IMR-90 (cell line): Measurements from ENCODE around the gene SNRPA1. TPM values are rescaled to one million over a fixed set of nuclear protein-coding genes. Genes with fewer than 3 reads are reported as not detected.

Experiments
- ATAC-seq: fragments of 200-7000 bp; cut with Tn5 transposase; 2 replicates; pipeline ENCODE4 v1.9.1; 2020; ENCODE audit warnings: low read depth, mild to moderate bottlenecking, moderate library complexity
- BruUV-seq: library from RNA; stranded (reverse); fragments of 400-500 nt; replicated peaks from 2 replicates; lab custom pipeline; 2021; lab: Mats Ljungman, UMichigan
- CTCF ChIA-PET: fragments of 300-600 bp; formaldehyde crosslinking; extraction: SDS; loops from one replicate; lab custom pipeline; 2021; ENCODE audit warnings: antibody characterized with exemption; lab: Yijun Ruan, JAX
- POLR2A ChIA-PET: fragments of 300-600 bp; sonication (Branson Sonifier 250); formaldehyde crosslinking; loops from one replicate; lab custom pipeline; 2022; ENCODE audit warnings: antibody characterized with exemption; ENCODE audit not compliant: unreplicated experiment; lab: Charles Lee
- DNase-seq: peaks from one replicate; pipeline ENCODE4 v3.0.0; 2013
- H2AFZ ChIP-seq: replicated peaks from 2 replicates; pipeline ENCODE3; 2013; ENCODE audit warnings: low read length, mild to moderate bottlenecking; ENCODE audit not compliant: poor library complexity
- H2AK5ac ChIP-seq: 2 replicates; pipeline ENCODE4 v1.6.1; 2013; ENCODE audit warnings: low read depth, low read length, inconsistent platforms
- H2AK9ac ChIP-seq: replicated peaks from 2 replicates; pipeline ENCODE3; 2013; ENCODE audit warnings: mild to moderate bottlenecking, low read depth, low read length, moderate library complexity; ENCODE audit not compliant: poor library complexity
- H2BK120ac ChIP-seq: 2 replicates; pipeline ENCODE4 v1.6.1; 2013; ENCODE audit warnings: low read depth, low read length, inconsistent platforms
- H2BK15ac ChIP-seq: 3 replicates; pipeline ENCODE4 v1.6.1; 2013; ENCODE audit warnings: low read depth, low read length, inconsistent platforms
- H2BK20ac ChIP-seq: 2 replicates; pipeline ENCODE4 v1.6.1; 2013; ENCODE audit warnings: low read depth, mild to moderate bottlenecking, inconsistent platforms, low read length, moderate library complexity
- H2BK5ac ChIP-seq: 2 replicates; pipeline ENCODE4 v1.6.1; 2013; ENCODE audit warnings: mild to moderate bottlenecking, low read depth, low read length, inconsistent platforms; ENCODE audit not compliant: poor library complexity, severe bottlenecking
- H3K14ac ChIP-seq: replicated peaks from 2 replicates; pipeline ENCODE4 v1.6.1; 2013; ENCODE audit warnings: low read depth, low read length, inconsistent platforms
- H3K18ac ChIP-seq: 2 replicates; pipeline ENCODE4 v1.6.1; 2013; ENCODE audit warnings: low read depth, low read length, control low read depth
- H3K23ac ChIP-seq: 2 replicates; pipeline ENCODE4 v1.6.1; 2013; ENCODE audit warnings: low read depth, low read length, inconsistent platforms
- H3K27ac ChIP-seq: 2 replicates; pipeline ENCODE4 v1.5.1; 2013; ENCODE audit warnings: mild to moderate bottlenecking, control low read depth, low read length; ENCODE audit not compliant: insufficient read depth
- H3K27me3 ChIP-seq: 2 replicates; pipeline ENCODE4 v1.6.1; 2013; ENCODE audit warnings: low read length; ENCODE audit not compliant: control insufficient read depth, insufficient read depth
- H3K36me3 ChIP-seq: 2 replicates; pipeline ENCODE4 v1.6.1; 2013; ENCODE audit warnings: low read length, mixed read lengths; ENCODE audit not compliant: control insufficient read depth, insufficient read depth
- H3K4ac ChIP-seq: 2 replicates; pipeline ENCODE4 v1.6.1; 2013; ENCODE audit warnings: low read depth, low read length, inconsistent platforms
- H3K4me1 ChIP-seq: 2 replicates; pipeline ENCODE4 v1.6.1; 2013; ENCODE audit warnings: low read length, mixed read lengths; ENCODE audit not compliant: control insufficient read depth, insufficient read depth
- H3K4me2 ChIP-seq: 2 replicates; pipeline ENCODE4 v1.6.1; 2013; ENCODE audit warnings: low read depth, mild to moderate bottlenecking, control low read depth, low read length, moderate library complexity
- H3K4me3 ChIP-seq: 2 replicates; pipeline ENCODE4 v1.5.1; 2013; ENCODE audit warnings: low read depth, mild to moderate bottlenecking, control low read depth, low read length, moderate library complexity; ENCODE audit not compliant: insufficient read depth
- H3K56ac ChIP-seq: 2 replicates; pipeline ENCODE4 v1.6.1; 2013; ENCODE audit warnings: low read length, inconsistent platforms; ENCODE audit not compliant: insufficient read depth; ENCODE audit errors: extremely low read depth
- H3K79me1 ChIP-seq, 2 experiments: 2 replicates each; pipeline ENCODE4 v1.6.1; 2013; ENCODE audit warnings: low read length in 2 of 2, inconsistent platforms in 1 of 2, low read depth in 1 of 2
- H3K9ac ChIP-seq: 2 replicates; pipeline ENCODE4 v1.6.1; 2013; ENCODE audit warnings: low read depth, low read length, control low read depth
- H3K9me1 ChIP-seq: 2 replicates; pipeline ENCODE4 v1.6.1; 2013; ENCODE audit warnings: low read length, inconsistent platforms; ENCODE audit not compliant: insufficient read depth
- H3K9me3 ChIP-seq: 2 replicates; pipeline ENCODE4 v1.6.1; 2013; ENCODE audit warnings: low read length; ENCODE audit not compliant: control insufficient read depth, insufficient read depth
- H4K20me1 ChIP-seq: 2 replicates; pipeline ENCODE4 v1.6.1; 2013; ENCODE audit warnings: low read length, inconsistent platforms; ENCODE audit not compliant: insufficient read depth
- H4K5ac ChIP-seq: 2 replicates; pipeline ENCODE4 v1.6.1; 2013; ENCODE audit warnings: mild to moderate bottlenecking, low read depth, low read length, control low read depth
- H4K8ac ChIP-seq, 2 experiments: 2 replicates each; pipeline ENCODE4 v1.6.1; 2013; ENCODE audit warnings: low read depth in 2 of 2, low read length in 2 of 2, control low read depth in 1 of 2, inconsistent platforms in 1 of 2
- H4K91ac ChIP-seq: 2 replicates; pipeline ENCODE4 v1.6.1; 2013; ENCODE audit warnings: low read depth, low read length, inconsistent platforms; ENCODE audit not compliant: insufficient read depth
- BHLHE40 ChIP-seq: fragments of 150-350 bp; IDR thresholded peaks from 2 replicates; pipeline ENCODE4 v1.6.1; 2016; ENCODE audit warnings: mild to moderate bottlenecking, low read depth, low read length
- CHD1 ChIP-seq: IDR thresholded peaks from 2 replicates; pipeline ENCODE4 v1.6.1; 2012; ENCODE audit warnings: low read depth, low read length, improper control_type of control experiment
- FOS ChIP-seq: fragments of 150-350 bp; IDR thresholded peaks from 2 replicates; pipeline ENCODE4 v1.6.1; 2016; ENCODE audit warnings: low read depth, low read length
- MAFK ChIP-seq: IDR thresholded peaks from 2 replicates; pipeline ENCODE4 v1.6.1; 2012; ENCODE audit warnings: low read depth, low read length, improper control_type of control experiment
- NFE2L2 ChIP-seq: fragments of 150-350 bp; IDR thresholded peaks from 2 replicates; pipeline ENCODE4 v1.6.1; 2016; ENCODE audit warnings: low read depth, mild to moderate bottlenecking, low read length
- USF2 ChIP-seq: fragments of 150-350 bp; IDR thresholded peaks from 2 replicates; pipeline ENCODE4 v1.6.1; 2017; ENCODE audit warnings: mild to moderate bottlenecking, antibody characterized with exemption, low read length, low read depth
- WGBS, 2 experiments: methylation state at CpG; one replicate each; pipeline versions ENCODE4 v1.1.5 to v1.1.7; 2013; ENCODE audit warnings: missing lambda C conversion rate in 2 of 2; ENCODE audit not compliant: insufficient read length in 1 of 2; ENCODE audit errors: extremely low coverage in 2 of 2; 5-methylcytosine and 5-hydroxymethylcytosine counted together
- dilution Hi-C: fragments of 300-500 bp; cut with HindIII; formaldehyde crosslinking; loops from one replicate; pipeline ENCODE4 v1.14.3; 2018; ENCODE audit warnings: low sequenced_read_pairs; ENCODE audit not compliant: unreplicated experiment
- in situ Hi-C: fragments of 300-500 bp; cut with MboI; formaldehyde crosslinking; loops from 3 replicates; pipeline ENCODE4 v1.14.3; 2019; ENCODE audit warnings: low sequenced_read_pairs, inconsistent platforms, mixed read lengths
- intact Hi-C: fragments of 100-400 bp; cut with micrococcal nuclease; formaldehyde crosslinking; loops from 2 replicates; pipeline ENCODE4 v1.10.0; 2022
- polyA plus RNA-seq, 3 experiments: library from polyadenylated mRNA; depleted of rRNA; stranded (reverse); fragments of >200 nt; gene quantifications; 2 replicates each; pipeline ENCODE4 v1.2.3, GENCODE V29; 2012; ENCODE audit warnings: low replicate concordance in 1 of 3
- total RNA-seq: library from RNA; depleted of rRNA; stranded (reverse); fragments of >200 nt; gene quantifications from 2 replicates; pipeline ENCODE4 v1.2.3, GENCODE V29; 2012

SNRPA1 gene
- total and polyA plus RNA-seq, 2 of the 4 experiments (the other 2 are of a cell fraction): 37.1 to 79.9 TPM

DNA sequence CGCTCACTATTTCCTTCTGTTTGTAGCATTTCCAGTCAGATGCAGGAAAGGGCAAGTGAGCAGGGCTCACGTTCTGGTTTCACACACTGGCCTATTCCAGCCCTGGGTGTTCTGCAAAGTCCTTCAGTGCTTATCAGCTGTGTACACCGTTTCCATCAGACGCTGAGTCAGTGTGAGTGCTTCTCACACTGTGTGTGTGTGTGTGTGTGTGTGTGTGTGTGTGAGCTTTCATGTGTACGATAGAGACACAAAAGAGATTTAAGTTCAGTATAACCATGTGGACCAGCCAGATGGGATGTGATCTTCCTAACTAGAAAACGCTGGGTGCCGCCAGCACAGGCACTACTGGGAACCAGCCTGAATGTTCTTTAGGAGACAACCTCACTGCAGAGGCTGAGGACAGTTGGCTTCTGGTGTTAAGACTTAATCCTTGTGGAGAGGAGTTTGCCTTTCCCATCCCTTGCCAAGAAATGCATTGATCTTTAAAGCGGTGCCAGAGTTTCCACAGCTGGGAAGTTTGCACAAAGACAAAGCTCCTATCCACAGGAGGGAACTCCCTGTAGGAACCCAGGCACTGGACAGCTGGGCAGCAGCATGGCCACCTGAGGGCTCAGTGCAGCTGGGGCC, 39.3 kb downstream of the SNRPA1 start:
- Histone ChIP-seq H3K36me3 (no peaks in the 10 kb centered on the region), H2BK20ac (peak overlapping the region; percentile 5; the same call in 1 of the 2 replicates), H2BK120ac (peak overlapping the region; percentile 65; the same call in 1 of the 2 replicates), H4K5ac (peak overlapping the region; percentile 0; the same call in 1 of the 2 replicates), H3K9me3 (no peaks in the 10 kb centered on the region), H3K18ac (peak overlapping the region; percentile 2), H2BK5ac (no peak overlapping the region), H4K91ac (peak overlapping the region; percentile 12; the same call in 1 of the 2 replicates), H2AK9ac (peak overlapping the region; percentile 38), H3K27ac (peak overlapping the region; percentile 6; the same call in 1 of the 2 replicates), H3K27me3 (no peaks in the 10 kb centered on the region), H3K4ac (no peak overlapping the region), H3K9me1 (no peaks in the 10 kb centered on the region), H3K4me2 (peak overlapping the region; percentile 8; the same call in 1 of the 2 replicates), H3K14ac (0 out of 2 replicates have a peak overlapping the region, but pooled peaks have one; percentile 62), H3K4me1 (peaks cover 10% of the 10 kb centered on the region), H3K79me1 (peaks cover 0 to 11% of the 10 kb centered on the region in 2 experiments; a peak in 2 of 4 replicates), H3K56ac (no peak overlapping the region), H2AK5ac (no peak overlapping the region; the same call in 1 of the 2 replicates), H4K8ac (peak overlapping the region in 1 of 2 experiments; percentile 62; a peak in 2 of 4 replicates), H3K23ac (peak overlapping the region; percentile 26; the same call in 1 of the 2 replicates), H3K4me3 (no peak overlapping the region), H3K9ac (no peak overlapping the region; the same call in 1 of the 2 replicates), H2BK15ac (no peak overlapping the region), H4K20me1 (peaks cover 2% of the 10 kb centered on the region), H2AFZ (peak overlapping the region; percentile 80)
- BruUV-seq: no TSS peak
- ATAC-seq (0 out of 2 replicates have a peak, but pooled peaks have one; percentile 5), DNase-seq (peak; percentile 92)
- WGBS, 2 experiments: 15% methylated on average over 4 of the region's 8 CpGs; no CpG with 5 or more reads in 1 of the 2 experiments
- intact Hi-C loops: loop anchor here (5.0 kb wide), 2 partner anchors 338 to 628 kb away; partner anchors contain the start of gene LRRK1
- ChIA-PET CTCF (interaction anchor here (0.6 to 0.8 kb wide), 3 partner anchors 207 to 247 kb away, joined by 3 to 4 read pairs (median 3); no protein-coding TSS in a partner anchor), POLR2A (interaction anchor here (0.7 kb wide), 1 partner anchor 233 kb away, joined by 3 read pairs; no protein-coding TSS in a partner anchor)
- dilution Hi-C loops: no loop called here
- TF ChIP-seq FOS (peak; percentile 61; the same call in 1 of the 2 replicates), BHLHE40 (peak; percentile 79), MAFK (peak; percentile 38), CHD1 (no peak), NFE2L2 (peak; percentile 84), USF2 (no peak)
- in situ Hi-C loops: loop anchor here (5.0 to 25.0 kb wide), 4 partner anchors 163 to 543 kb away; partner anchors contain the start of gene LRRK1
